MG63 (cell line): ENCODE data around the gene SYNGR4. TPM values are rescaled to one million over a fixed set of nuclear protein-coding genes. Genes with fewer than 3 reads are reported as not detected.
"Not testable (repeated sequence)": the region's sequence is repeated elsewhere in the genome, so short reads cannot be mapped to it uniquely, and the experiment has no call there.

Experiments used
- DNase-seq: peaks from one replicate; pipeline ENCODE4 v3.0.0-alpha.2; 2020
- H3K27me3 ChIP-seq: fragments of 250-450 bp; sonication (Bioruptor Pico); 2 replicates; pipeline ENCODE4 v1.5.1; 2020; ENCODE audit warnings: mild to moderate bottlenecking, moderate library complexity
- H3K36me3 ChIP-seq: fragments of 250-450 bp; sonication (Bioruptor Pico); 2 replicates; pipeline ENCODE4 v1.5.1; 2020; ENCODE audit warnings: mild to moderate bottlenecking, moderate library complexity
- H3K4me3 ChIP-seq: fragments of 250-450 bp; sonication (Bioruptor Pico); 2 replicates; pipeline ENCODE4 v1.5.1; 2020; ENCODE audit warnings: mild to moderate bottlenecking, moderate library complexity
- H3K9me3 ChIP-seq: fragments of 250-450 bp; sonication (Bioruptor Pico); 2 replicates; pipeline ENCODE4 v1.5.1; 2020; ENCODE audit warnings: mild to moderate bottlenecking, moderate library complexity
- total RNA-seq: library from RNA; depleted of rRNA; stranded (reverse); fragments of >200 nt; shearing (Covaris generic); gene quantifications from 2 replicates; pipeline ENCODE4 v1.2.3, GENCODE V29; 2014; ENCODE audit warnings: low replicate concordance

Gene SYNGR4
- total RNA-seq, 1 experiment from 2014 or later = not detected

DNA sequence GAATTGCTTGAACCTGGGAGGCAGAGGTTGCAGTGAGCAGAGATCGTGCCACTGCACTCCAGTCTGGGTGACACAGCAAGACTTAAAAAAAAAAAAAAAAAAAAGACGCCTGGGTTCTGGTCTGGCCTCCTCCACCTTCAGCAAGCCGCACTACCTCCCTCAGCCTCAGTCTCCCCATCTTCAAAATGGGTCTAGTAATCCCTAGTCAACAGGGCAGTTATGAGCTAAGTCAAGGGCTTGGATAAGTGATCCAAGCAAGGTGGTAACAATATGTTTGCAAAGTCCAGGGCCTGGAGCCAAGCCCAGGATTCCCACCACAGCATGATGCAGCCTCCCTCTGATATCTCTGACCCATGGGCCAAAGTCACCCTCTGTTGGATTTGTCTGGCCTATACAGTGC is 22.8 kb downstream of the SYNGR4 start:
- Histone ChIP-seq H3K4me3 (no peak overlapping the region), H3K36me3 (peaks cover 81% of the 10 kb centered on the region), H3K27me3 (no peaks in the 10 kb centered on the region), H3K9me3 (no peaks in the 10 kb centered on the region)
- no peak for DNase-seq

DNA sequence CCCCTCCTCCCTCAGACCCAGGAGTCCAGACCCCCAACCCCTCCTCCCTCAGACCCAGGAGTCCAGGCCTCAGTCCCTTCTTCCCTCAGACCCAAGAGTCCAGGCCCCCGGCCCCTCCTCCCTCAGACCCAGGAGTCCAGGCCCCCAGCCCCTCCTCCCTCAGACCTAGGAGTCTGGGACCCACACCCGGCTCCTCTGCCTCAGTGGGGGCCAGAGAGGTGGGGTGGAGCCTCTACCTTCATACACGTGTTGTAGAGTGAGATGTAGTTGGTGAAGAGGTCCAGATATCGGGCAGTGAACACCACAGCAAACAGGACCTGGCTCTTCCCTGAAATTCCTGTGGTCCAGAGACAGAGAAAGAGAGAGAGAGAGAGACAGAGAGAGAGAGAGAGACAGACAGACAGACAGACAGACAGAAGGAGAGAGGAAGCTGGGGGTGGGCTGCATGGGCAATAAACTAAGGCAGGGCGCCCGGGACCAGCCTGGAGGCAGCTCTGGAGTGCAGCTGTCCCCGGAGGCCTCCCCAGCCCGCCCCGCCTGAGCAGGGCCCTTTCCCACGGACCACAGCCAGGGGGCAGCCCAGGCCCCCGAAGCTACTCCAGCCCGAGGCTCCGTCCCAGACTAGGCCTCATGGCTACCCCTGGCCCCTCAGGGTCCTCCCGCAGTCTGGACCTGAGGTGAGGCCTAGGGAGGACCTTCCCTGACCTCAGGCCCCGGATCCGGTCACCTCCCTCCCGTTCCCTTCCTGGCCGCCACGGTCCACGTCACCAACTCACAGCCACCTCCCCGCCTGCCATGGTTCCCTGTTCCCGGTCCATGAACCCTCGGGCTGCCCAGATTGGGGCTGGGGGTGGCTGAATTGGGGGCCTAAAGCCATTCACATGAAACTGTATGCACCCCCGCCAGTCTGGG is 26.3 kb downstream of the SYNGR4 start:
- Histone ChIP-seq H3K4me3 (peak overlapping the region; percentile 94), H3K9me3 (no peaks in the 10 kb centered on the region), H3K27me3 (peaks cover 19% of the 10 kb centered on the region), H3K36me3 (peaks cover 49% of the 10 kb centered on the region)
- peak; percentile 63 for DNase-seq

DNA sequence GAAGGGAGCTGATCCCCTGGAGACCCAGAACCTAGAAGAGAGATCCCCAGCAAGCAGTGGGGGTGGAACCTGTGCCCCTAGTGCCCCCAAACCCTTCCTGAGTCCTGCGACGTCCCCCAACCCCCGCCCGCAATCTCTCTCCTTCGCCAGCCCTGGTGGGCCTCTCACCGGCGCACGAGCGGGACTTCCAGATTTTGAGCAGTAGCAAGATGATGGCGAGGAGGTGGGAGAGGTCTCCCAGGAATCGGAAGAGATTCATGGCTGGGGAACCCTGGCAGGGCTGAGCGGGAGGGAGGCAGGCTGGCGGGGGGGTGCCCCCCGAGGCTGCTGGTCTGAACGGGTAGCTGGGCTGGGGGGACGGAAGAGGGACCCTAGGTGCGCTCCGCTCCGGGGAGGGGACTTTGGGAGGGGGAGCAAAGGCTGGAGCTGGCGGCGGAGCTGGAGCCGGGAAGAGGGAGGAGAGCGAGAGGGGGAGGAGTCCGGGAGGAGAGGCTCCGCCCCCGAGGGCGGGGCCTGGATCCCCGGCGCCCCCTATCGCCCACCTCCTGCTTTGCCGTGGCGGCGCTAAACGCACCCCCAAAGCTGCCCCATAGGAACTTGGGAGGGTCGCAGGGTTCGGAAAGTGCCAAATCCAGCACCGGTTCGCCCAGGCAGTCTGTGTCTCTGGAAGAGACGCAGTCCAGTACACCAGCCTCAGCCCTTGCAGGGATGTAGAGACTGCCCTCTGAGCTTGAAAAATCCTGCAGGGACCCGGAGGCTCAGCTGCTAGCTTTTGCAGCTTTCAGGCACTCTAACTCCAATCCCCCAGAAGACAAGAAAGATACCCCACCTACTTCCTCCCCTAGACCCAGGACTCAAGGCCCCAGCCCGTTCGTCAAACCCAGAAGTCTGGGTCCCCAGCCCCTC is 27.2 kb downstream of the SYNGR4 start, which contains the start of gene KDELR1:
Gene KDELR1 (minus strand): TSS at position 452 of the 906 bp plus-strand sequence. CDS start 193 bp downstream, at position 259.
- peak; percentile 62 for DNase-seq
- peak within 1 kb of the TSS; percentile 94 for H3K4me3 ChIP-seq
- H3K9me3 ChIP-seq = no peaks in the 10 kb centered on the region
- peaks cover 25% of the 10 kb centered on the region for H3K27me3 ChIP-seq
- peaks cover 40% of the 10 kb centered on the region for H3K36me3 ChIP-seq

DNA sequence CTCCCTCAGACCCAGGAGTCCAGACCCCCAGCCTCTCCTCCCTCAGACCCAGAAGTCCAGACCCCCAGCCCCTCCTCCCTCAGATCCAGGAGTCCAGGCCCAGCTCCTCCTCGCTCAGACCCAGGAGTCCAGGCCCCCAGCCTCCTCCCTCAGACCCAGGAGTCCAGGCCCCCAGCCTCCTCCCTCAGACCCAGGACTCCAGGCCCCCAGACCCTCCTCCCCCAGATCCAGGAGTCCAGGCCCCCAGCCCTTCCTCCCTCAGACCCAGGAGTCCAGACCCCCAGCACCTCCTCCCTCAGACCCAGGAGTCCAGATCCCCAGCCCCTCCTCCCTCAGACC is 27.8 kb downstream of the SYNGR4 start:
- DNase-seq, H3K4me3 ChIP-seq, H3K9me3 ChIP-seq: not testable (repeated sequence)
- H3K27me3 ChIP-seq = peaks cover 25% of the 10 kb centered on the region
- H3K36me3 ChIP-seq = peaks cover 34% of the 10 kb centered on the region

DNA sequence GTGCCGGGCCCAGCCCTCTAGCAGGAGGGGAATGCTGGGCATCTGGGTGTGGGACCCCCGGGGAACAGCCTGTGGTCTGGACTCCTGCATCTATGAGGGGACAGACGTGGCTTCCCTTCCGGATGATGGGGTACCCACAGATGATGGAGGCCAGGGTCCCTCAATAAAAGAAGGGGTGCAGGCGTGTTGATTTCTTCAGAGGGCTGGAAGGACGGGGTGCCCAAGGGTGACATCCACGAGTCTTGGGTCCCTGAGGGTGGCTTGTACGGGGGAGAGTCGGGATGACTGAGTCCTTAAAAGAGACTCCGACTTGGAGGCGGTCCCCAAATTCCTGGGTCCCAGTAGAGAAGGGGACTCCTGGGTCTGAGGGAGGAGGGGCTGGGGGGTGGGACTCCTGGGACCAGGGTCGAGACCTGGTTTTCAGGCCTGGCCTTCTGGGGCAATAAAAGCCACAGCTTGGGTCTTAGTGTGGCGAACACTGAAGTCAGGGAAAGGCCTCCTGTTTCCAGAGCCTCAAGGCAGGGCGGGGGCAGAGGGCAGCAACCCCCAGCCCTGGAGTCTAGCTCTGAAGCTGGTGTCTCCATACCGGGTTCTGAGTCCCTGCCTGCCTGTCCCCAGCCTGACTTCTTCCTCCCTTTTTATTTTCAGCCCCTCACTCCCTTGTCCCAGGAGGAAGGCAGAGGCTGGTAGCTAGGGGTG is 28.8 kb downstream of the SYNGR4 start:
- Histone ChIP-seq H3K9me3 (no peaks in the 10 kb centered on the region), H3K36me3 (peaks cover 24% of the 10 kb centered on the region), H3K4me3 (no peak overlapping the region), H3K27me3 (peaks cover 33% of the 10 kb centered on the region)
- DNase-seq = no peak

DNA sequence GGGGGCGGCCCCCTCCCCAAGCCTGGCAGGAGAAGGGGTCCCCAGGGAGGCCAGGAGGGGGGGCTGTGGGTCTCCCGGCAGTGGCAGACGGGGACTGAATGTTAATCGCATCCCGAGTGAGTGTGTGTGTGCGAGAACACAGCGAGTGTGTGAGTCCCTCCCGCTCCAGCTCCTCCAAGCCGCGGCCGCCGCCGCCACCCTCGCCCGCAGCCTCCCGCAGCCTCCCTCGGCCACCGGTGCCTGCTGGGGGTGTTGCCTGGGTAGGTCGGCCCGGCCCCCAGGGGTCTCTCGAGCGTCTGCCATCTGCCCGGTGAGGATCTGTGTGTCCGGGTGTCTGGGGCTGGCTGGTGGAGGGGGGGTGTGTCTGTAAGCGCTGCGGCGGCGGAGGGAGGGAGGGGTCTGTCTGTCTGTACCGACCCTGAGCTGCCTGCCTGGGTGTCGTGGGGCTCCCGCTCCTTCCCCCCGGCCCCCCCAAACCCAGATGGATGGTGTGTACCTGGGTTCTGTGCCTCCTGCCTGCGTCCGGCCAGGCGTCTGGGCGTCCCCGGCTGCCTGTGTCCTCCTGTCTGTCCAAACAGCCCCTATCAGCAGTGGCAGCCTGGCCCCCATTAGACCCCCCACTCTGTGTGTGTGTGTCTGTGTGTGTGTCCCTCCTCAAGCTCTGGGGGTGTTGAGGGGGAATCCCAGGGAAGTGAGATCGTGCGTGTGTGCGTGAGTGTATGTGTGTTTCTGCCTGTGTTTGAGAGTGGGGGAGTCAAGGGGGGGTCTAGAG is 29.6 kb downstream of the SYNGR4 start, which contains the start of gene GRIN2D:
Gene GRIN2D (plus strand): TSS at position 110 of the 772 bp plus-strand sequence. CDS start 4,725 bp downstream, outside the sequence.
- no peak for DNase-seq
- H3K9me3 ChIP-seq = no peaks in the 10 kb centered on the region
- peaks cover 16% of the 10 kb centered on the region for H3K36me3 ChIP-seq
- H3K4me3 ChIP-seq = no peak within 1 kb of the TSS
- H3K27me3 ChIP-seq = peaks cover 33% of the 10 kb centered on the region

DNA sequence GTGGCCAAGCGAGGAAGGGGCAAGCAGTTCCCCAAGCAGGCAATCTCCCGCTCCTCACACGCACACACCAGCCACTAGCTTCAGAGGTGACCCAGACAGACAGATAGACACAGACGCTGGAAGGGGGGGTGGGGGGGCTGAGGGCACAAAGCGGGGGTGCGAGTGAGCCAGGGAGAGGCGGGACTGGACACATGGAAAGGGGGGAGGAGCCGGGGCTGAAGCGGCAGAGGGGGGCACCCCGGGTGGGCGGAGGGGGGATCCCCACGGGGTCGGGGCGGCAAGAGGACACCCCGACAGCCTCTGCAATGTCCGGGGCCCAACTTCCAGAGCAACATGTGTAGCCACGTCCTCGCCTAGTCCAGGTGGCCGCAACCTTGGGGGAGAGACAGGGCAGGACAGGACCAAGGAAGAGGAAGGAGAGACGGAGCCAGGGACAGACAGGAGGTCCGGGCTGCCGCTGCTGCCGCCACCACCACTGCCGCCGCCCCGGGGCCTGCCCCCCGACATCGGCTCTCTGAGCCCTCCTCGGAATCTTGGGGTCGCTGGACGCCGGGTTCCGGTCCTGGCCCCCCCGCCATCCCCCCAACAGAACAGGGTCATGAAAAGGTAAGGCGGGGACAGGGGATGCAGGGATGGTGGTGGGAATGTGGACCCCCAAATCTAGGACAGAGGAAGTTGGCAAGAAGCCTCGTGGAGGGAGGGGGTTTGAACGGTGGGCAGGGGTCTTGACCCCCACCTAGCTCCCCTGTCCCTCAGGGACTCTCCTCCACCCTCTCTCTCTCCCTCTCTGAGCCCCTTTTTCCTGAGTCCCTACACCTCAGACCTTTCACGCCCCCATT is 30.4 kb downstream of the SYNGR4 start:
- Histone ChIP-seq H3K9me3 (no peaks in the 10 kb centered on the region), H3K36me3 (peaks cover 8% of the 10 kb centered on the region), H3K4me3 (no peak overlapping the region), H3K27me3 (peaks cover 33% of the 10 kb centered on the region)
- DNase-seq = no peak

DNA sequence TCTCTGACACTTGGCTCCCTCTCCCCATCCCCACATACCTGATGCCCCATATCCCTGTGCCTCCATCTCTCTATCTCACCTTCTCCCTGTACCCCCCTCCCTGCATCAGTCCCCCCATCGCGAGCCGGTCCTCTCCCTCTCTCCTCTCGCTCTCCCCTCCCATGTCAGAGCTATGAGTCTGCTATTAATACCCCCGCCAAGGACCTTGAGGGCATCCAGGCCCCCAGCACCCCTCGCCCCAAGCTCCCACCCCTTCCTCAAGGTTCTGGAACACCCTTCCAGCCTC is 30.9 kb downstream of the SYNGR4 start:
- Histone ChIP-seq H3K27me3 (peaks cover 33% of the 10 kb centered on the region), H3K9me3 (no peaks in the 10 kb centered on the region), H3K4me3 (no peak overlapping the region), H3K36me3 (peaks cover 8% of the 10 kb centered on the region)
- DNase-seq = no peak

DNA sequence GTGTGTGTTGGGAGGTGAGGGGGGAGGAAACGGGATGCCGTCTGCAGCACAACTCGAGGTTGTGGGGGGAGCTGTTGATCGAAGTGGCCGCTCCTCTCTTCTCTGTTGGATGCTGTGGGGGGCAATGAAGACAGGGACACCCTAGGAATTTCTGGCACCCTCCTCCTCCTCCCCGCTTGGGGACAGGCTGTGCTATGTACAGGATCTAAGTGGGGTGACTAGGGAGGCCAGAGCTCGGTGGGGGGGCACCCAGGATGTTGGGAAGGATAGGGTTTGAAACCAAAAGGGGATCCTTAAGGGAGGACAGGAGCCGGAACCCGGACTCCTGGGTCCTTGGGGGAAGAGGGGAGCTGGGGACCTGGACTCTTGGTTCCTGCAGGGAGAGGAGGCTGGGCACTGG is 31.3 kb downstream of the SYNGR4 start:
- H3K36me3 ChIP-seq = peaks cover 7% of the 10 kb centered on the region
- no peak overlapping the region for H3K4me3 ChIP-seq
- no peaks in the 10 kb centered on the region for H3K9me3 ChIP-seq
- no peak for DNase-seq
- H3K27me3 ChIP-seq = peaks cover 33% of the 10 kb centered on the region

DNA sequence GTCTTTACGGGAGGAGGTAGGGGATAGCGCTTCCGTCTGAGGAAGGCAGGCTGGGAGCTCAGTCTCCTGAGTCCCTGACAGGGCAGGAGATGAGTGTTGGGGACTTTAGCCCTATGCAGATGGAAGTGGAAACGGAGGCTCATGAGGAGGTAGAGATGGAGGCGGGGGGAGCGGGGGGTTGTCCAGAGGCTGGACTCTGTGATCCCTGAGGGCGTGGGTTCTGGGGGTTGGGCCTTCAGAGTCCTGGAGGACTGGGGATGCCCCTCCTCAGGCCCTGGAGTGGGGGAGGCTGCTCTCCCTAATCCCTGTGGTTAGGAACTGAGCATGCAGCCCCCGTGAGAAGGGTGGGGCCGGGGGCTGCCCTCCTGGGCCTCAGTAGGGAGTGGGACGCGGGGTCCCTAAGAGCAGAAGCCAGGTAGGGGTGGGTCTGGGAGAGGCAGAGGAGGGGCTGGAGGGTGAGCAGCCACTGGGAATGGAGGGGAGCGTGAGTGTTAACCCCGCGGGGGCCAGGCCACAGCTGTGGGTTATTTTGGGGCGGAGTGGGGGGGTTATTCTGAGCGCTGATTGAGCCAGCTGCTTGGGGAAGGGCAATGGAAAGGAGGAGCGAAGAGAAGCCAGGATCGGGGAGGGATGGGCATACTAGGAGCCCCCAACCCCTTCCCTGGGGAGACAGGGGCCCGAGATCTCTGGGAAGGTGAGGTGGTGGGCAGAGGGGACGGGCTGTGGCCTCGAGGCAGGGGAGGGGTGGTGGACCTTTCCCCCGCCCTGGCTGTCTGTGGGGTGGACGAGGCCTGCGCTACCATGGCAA is 32.1 kb downstream of the SYNGR4 start:
- H3K9me3 ChIP-seq = no peaks in the 10 kb centered on the region
- peaks cover 33% of the 10 kb centered on the region for H3K27me3 ChIP-seq
- H3K4me3 ChIP-seq = no peak overlapping the region
- DNase-seq = no peak
- H3K36me3 ChIP-seq = peaks cover under 1% of the 10 kb centered on the region; the same call in 1 of the 2 replicates

DNA sequence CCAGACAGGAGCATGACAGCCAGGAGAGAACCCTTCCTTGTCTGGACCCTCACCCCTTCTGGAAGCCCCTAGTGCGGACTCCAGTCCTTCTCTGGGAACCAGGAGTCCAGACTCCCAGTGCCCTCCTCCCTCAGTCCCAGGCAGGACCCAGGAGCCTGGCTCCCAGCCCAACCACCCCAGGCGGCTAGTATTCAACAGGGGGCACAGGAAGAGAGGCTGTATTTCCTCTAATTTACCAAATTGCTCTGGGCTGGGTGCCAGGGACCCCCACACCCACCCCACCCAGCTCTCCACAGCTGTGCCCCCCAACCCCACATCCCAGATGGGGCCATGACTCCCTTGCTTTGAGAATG is 32.6 kb downstream of the SYNGR4 start:
- DNase-seq = no peak
- peaks cover 33% of the 10 kb centered on the region for H3K27me3 ChIP-seq
- H3K9me3 ChIP-seq = no peaks in the 10 kb centered on the region
- no peak overlapping the region for H3K4me3 ChIP-seq
- H3K36me3 ChIP-seq = no peaks in the 10 kb centered on the region

DNA sequence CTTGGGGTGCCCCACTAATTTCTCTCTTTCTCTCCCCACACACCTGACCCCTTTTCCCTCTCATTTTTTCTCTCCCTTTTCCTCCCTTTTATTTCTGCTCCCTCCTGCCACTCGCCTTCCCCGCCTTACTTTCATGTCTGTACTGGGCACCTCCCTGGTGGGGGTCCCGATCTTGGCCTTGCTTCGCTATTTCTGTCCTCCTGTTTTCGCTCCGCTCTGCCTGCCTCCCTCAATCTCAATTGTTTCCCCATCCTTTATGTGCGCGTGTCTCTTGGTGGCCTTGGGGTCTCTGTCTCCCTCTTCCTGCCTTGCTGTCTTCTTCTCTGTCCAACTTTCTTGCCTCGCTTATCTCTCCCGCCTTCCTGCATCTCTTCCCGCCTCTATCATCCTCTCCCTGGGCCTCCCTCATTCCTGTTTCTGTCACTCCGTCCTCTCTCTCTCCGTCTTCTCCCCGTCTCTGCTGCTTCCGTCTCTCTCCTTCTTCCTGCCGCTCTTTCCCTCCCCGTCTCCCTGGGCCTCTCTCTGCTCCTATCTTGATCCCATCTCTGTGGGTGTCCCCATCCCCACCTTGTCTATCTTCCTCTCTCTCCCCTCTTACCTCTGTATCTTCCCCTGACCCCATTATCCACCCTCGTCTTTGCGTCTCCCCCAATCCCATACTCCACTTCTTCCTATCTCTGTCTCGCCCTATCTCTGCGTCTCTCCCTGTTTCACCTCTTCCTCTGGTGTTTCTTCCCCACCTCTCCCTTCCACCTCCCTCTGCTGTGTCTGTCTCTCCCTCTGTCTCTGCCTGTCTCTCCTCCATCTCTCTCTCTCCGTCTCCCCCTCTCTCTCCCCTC is 33.3 kb downstream of the SYNGR4 start:
- no peaks in the 10 kb centered on the region for H3K36me3 ChIP-seq
- peak overlapping the region; percentile 48 for H3K4me3 ChIP-seq
- H3K27me3 ChIP-seq = peaks cover 33% of the 10 kb centered on the region
- DNase-seq = no peak
- H3K9me3 ChIP-seq = no peaks in the 10 kb centered on the region

DNA sequence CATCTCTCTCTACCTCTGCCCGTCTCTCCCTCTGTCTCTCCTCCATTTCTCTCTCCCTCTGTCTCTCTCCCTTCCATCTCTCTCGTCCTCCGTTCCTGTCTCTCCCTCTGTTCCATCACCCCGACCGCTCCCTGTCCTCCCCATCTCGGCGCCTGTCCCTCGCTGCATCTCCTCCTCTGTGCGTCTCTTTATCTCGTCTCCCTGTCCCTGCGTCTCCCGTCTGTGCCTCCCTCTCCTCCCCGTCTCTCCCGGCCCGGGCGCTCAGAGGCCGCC is 33.9 kb downstream of the SYNGR4 start:
- H3K36me3 ChIP-seq = no peaks in the 10 kb centered on the region
- H3K4me3 ChIP-seq = peak overlapping the region; percentile 48
- no peak for DNase-seq
- peaks cover 33% of the 10 kb centered on the region for H3K27me3 ChIP-seq
- H3K9me3 ChIP-seq = no peaks in the 10 kb centered on the region
